Stimulated activated CD8-positive, alpha-beta memory T cell treated with anti-CD3 and anti-CD28 coated beads, Interleukin-4, amount 100 ng/mL, for 4 hours (primary cell): ENCODE measurements around the gene SPSB2.
"Not testable (repeated sequence)": the region's sequence is repeated elsewhere in the genome, so short reads cannot be mapped to it uniquely, and the experiment has no call there.

Experiments used
- DNase-seq, 2 donors: peaks; one replicate each; pipeline ENCODE4 v3.0.0-alpha.2; 2020; ENCODE audit warnings: low read depth in 2 of 2, low spot score in 1 of 2

SPSB2 gene

GRCh38 chr12:6871052-6871957, 1.8 kb downstream of the SPSB2 start:
- no peak for DNase-seq

- not testable (repeated sequence) for DNase-seq
Observed at GRCh38 chr12:6870304-6870703, 2.8 kb downstream of the SPSB2 start.

GRCh38 chr12:6869049-6870021, 3.8 kb downstream of the SPSB2 start:
- peak; percentile 69 to 80 for DNase-seq

- DNase-seq = no peak
Observed at GRCh38 chr12:6868211-6869048, 4.7 kb downstream of the SPSB2 start.

GRCh38 chr12:6867413-6868210, 5.5 kb downstream of the SPSB2 start, which contains the start of gene TPI1:
Gene TPI1, plus strand, starts transcription at chr12:6867531. Its CDS starts 36 bp downstream, at chr12:6867567.
- DNase-seq = peak in 1 of 2 donors; percentile 59

GRCh38 chr12:6866920-6867412, 6.1 kb downstream of the SPSB2 start:
- no peak for DNase-seq

- no peak for DNase-seq
Observed at GRCh38 chr12:6866163-6866919, 6.8 kb downstream of the SPSB2 start.

GRCh38 chr12:6865307-6865706, 7.8 kb downstream of the SPSB2 start:
- not testable (repeated sequence) for DNase-seq

GRCh38 chr12:6863586-6864321, 9.3 kb downstream of the SPSB2 start:
- no peak for DNase-seq

GRCh38 chr12:6863033-6863432, 10.1 kb downstream of the SPSB2 start:
- DNase-seq = no peak

- DNase-seq = no peak
Observed at GRCh38 chr12:6861391-6861790, 11.7 kb downstream of the SPSB2 start.

GRCh38 chr12:6860942-6861341, 12.2 kb downstream of the SPSB2 start:
- no peak for DNase-seq

GRCh38 chr12:6860116-6860515, 13.0 kb downstream of the SPSB2 start:
- no peak for DNase-seq

- no peak for DNase-seq
Observed at GRCh38 chr12:6858799-6859198, 14.3 kb downstream of the SPSB2 start.

GRCh38 chr12:6855322-6855721, 17.8 kb downstream of the SPSB2 start:
- no peak for DNase-seq

- DNase-seq = no peak
Observed at GRCh38 chr12:6854036-6854435, 19.1 kb downstream of the SPSB2 start.

- DNase-seq = no peak
Observed at GRCh38 chr12:6853626-6854025, 19.5 kb downstream of the SPSB2 start.

GRCh38 chr12:6852651-6853354, 20.3 kb downstream of the SPSB2 start:
- DNase-seq = no peak
